GM18526 (cell line): Measurements from ENCODE around the gene NEMP2.

Source experiments
- POLR2A ChIP-seq: IDR thresholded peaks from 3 replicates; pipeline ENCODE4 v1.6.1; 2011; ENCODE audit not compliant: insufficient read length; ENCODE audit errors: extremely low read depth

Gene NEMP2

GRCh38 chr2:190569994-190570755, 35.7 kb upstream of the NEMP2 start:
- TF ChIP-seq POLR2A: no peak

GRCh38 chr2:190564838-190565237, 30.3 kb upstream of the NEMP2 start:
- no peak for TF ChIP-seq POLR2A

GRCh38 chr2:190563646-190564045, 29.1 kb upstream of the NEMP2 start:
- no peak for TF ChIP-seq POLR2A

GRCh38 chr2:190563109-190563508, 28.6 kb upstream of the NEMP2 start:
- no peak for TF ChIP-seq POLR2A

GRCh38 chr2:190562121-190562520, 27.6 kb upstream of the NEMP2 start:
- TF ChIP-seq POLR2A: no peak

- TF ChIP-seq POLR2A: no peak
These were observed 26.6 kb upstream of the NEMP2 start for GRCh38 chr2:190561094-190561493.

- TF ChIP-seq POLR2A: no peak
These were observed 20.0 kb upstream of the NEMP2 start for GRCh38 chr2:190554357-190555006.

GRCh38 chr2:190553254-190553653, 18.7 kb upstream of the NEMP2 start:
- TF ChIP-seq POLR2A: no peak

- no peak for TF ChIP-seq POLR2A
These were observed 17.4 kb upstream of the NEMP2 start for GRCh38 chr2:190551928-190552327.

- no peak for TF ChIP-seq POLR2A
These were observed 15.6 kb upstream of the NEMP2 start for GRCh38 chr2:190550137-190550536.

GRCh38 chr2:190547886-190548285, 13.4 kb upstream of the NEMP2 start:
- TF ChIP-seq POLR2A: no peak

GRCh38 chr2:190546734-190547133, 12.2 kb upstream of the NEMP2 start:
- no peak for TF ChIP-seq POLR2A

- TF ChIP-seq POLR2A: no peak
These were observed 11.2 kb upstream of the NEMP2 start for GRCh38 chr2:190545555-190546385.

GRCh38 chr2:190545093-190545492, 10.6 kb upstream of the NEMP2 start:
- TF ChIP-seq POLR2A: no peak

- no peak for TF ChIP-seq POLR2A
These were observed 5.5 kb upstream of the NEMP2 start for GRCh38 chr2:190540048-190540447.

GRCh38 chr2:190538201-190538600, 3.7 kb upstream of the NEMP2 start:
- TF ChIP-seq POLR2A: no peak
